ENCODE measurements around the gene RAP2B. TPM values are rescaled to one million over a fixed set of nuclear protein-coding genes. Genes with fewer than 3 reads are reported as not detected.

The RAP2B gene
- total RNA-seq, 1 donor from 2014 or later: 11.3 TPM

DNA sequence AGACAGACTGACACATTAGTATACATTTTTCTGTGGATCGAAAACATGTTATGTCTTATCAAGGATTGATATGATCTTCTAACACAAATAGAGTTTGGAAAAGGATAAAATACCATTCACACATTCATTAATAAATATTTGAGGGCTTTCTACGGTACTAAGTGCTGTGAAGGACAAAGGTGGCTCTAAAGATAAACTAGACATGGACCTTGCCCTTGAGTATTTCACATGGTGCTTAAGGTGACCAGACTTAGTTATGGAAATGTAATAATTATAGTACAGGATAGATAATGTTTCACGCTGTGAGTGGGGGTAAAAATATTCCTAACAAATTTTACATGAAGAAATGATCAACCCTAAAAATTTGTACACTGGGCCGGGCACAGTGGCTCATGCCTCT, 3.8 kb upstream of the RAP2B start:
- peaks cover 5% of the 10 kb centered on the region for H3K4me1 Mint-ChIP-seq (ENCODE audit: low read depth)
- no peak overlapping the region for H3K4me3 Mint-ChIP-seq (ENCODE audit: low read depth)
- DNase-seq (ENCODE audit: low spot score, unreplicated experiment): no peak
- TF ChIP-seq, protein P1, sequence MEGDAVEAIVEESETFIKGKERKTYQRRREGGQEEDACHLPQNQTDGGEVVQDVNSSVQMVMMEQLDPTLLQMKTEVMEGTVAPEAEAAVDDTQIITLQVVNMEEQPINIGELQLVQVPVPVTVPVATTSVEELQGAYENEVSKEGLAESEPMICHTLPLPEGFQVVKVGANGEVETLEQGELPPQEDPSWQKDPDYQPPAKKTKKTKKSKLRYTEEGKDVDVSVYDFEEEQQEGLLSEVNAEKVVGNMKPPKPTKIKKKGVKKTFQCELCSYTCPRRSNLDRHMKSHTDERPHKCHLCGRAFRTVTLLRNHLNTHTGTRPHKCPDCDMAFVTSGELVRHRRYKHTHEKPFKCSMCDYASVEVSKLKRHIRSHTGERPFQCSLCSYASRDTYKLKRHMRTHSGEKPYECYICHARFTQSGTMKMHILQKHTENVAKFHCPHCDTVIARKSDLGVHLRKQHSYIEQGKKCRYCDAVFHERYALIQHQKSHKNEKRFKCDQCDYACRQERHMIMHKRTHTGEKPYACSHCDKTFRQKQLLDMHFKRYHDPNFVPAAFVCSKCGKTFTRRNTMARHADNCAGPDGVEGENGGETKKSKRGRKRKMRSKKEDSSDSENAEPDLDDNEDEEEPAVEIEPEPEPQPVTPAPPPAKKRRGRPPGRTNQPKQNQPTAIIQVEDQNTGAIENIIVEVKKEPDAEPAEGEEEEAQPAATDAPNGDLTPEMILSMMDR (IDR thresholded peaks at IDR 0.05; ENCODE audit: unreplicated experiment): no peak
- H3K27ac Mint-ChIP-seq: no peak overlapping the region
- H3K36me3 Mint-ChIP-seq (ENCODE audit: insufficient read depth): no peaks in the 10 kb centered on the region
- no peaks in the 10 kb centered on the region for H3K27me3 Mint-ChIP-seq
- peaks cover 5% of the 10 kb centered on the region for H3K9me3 Mint-ChIP-seq (ENCODE audit: low read depth)

DNA sequence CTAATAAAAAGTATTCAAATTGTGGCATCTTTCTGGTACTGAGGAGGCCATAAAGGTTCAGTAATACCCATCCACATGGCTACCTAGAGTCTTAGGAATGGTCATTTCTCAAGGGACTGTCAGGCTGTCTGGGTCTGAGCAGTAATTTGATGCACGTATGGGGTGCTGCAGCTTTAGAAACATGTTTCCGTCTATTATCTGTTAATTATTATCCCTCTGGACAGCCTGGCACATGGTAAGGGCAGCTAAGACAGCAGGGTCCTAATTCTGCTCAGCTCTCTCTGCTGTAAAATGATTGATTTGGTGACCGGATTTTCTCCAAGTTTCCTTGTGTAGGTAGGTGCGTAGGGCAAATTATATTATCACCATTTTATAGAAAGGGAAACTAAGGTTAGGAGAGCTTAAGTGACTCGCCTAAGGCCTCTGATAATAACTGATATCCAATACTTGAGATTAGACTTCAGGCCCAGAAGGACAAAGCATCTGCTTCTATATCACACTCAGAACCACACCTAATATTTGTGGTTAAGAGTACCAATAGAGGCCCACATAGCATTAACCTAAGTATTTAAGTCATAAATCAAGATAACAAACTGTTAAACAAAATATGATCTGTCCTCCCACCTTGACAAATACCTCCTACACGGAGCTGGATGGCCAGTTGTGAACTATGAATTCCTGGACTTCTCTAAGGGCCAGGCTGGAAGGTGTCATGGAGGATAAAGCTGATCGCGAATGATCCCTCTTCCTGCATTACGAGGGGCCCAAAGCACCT, 2.9 kb upstream of the RAP2B start:
- Mint-ChIP-seq H3K4me3 (ENCODE audit: low read depth) (peak overlapping the region; percentile 95), H3K36me3 (ENCODE audit: insufficient read depth) (no peaks in the 10 kb centered on the region), H3K27me3 (no peaks in the 10 kb centered on the region), H3K4me1 (ENCODE audit: low read depth) (peaks cover 12% of the 10 kb centered on the region), H3K9me3 (ENCODE audit: low read depth) (peaks cover 5% of the 10 kb centered on the region), H3K27ac (peak overlapping the region; percentile 54)
- no peak for DNase-seq (ENCODE audit: low spot score, unreplicated experiment)
- TF ChIP-seq, protein P1 (IDR thresholded peaks at IDR 0.05; ENCODE audit: unreplicated experiment): no peak

DNA sequence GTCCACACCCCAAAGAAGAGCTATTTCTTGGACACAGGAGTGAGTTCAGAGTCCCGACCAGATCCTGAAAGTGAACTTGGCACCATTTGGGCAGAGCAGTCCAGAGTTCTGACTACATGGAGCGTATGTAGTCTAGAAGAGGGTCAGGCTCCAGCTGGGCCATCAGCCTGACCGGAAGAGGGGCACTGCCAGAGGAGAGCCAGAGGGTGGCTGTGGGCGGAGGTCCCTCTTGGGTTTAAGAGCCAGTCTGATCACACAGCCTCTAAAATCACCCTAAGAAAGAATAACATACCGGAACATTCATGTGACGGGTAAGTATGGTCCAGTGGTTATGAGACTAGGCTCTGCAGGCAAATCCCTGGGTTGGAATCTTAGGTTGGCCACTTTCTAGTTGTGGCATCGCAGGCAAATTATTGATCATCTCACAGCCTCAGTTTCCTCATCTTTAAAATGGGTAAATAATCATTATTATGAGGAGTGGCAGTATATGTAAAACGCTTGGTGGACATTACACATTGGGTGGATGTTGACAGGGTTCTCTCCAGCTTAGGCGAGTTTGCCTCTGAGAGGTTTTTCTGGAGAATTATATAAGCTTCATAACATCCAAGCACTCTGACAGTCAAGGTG, 2.1 kb upstream of the RAP2B start:
- no peak for DNase-seq (ENCODE audit: low spot score, unreplicated experiment)
- TF ChIP-seq, protein P1 (IDR thresholded peaks at IDR 0.05; ENCODE audit: unreplicated experiment): no peak
- Mint-ChIP-seq H3K4me1 (ENCODE audit: low read depth) (peaks cover 18% of the 10 kb centered on the region), H3K27me3 (no peaks in the 10 kb centered on the region), H3K4me3 (ENCODE audit: low read depth) (peak overlapping the region; percentile 95), H3K9me3 (ENCODE audit: low read depth) (peaks cover 4% of the 10 kb centered on the region), H3K27ac (peak overlapping the region; percentile 96), H3K36me3 (ENCODE audit: insufficient read depth) (no peaks in the 10 kb centered on the region)

DNA sequence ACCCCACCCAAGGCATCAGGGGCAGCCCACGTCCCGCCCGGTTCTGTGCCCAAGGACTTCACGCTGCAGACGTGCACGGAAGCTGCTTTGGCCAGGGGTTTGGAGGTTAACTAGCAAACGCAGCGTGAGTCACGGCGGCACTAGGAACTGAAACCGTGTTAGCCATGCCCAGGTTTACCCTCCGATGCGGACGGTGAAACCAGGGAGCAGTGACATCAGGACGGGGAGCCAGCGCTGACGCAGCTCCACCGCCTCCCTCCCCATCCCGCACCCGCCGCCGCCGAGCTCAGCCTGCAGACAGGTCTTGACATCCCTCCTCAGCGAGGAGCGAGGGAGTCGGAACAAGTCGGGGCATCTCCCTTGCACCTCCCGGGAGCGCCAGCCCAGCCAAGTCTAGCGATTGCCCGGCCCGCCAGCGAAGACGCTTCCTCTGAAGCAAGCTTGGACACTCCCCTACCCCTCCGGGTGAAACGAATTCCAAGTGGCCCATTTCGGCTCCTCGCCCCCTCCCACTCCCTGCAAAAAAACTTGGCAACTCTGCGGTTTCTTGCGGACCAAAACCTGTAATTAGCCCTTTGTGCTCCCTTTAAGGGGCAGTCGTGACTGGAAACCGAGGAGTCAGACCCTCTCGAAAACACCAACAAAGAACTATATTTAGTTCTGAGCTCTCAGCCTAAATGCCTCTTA, 1.4 kb upstream of the RAP2B start:
- peaks cover 25% of the 10 kb centered on the region for H3K4me1 Mint-ChIP-seq (ENCODE audit: low read depth)
- peak overlapping the region; percentile 96 for H3K27ac Mint-ChIP-seq
- H3K4me3 Mint-ChIP-seq (ENCODE audit: low read depth): peak overlapping the region; percentile 95
- no peaks in the 10 kb centered on the region for H3K9me3 Mint-ChIP-seq (ENCODE audit: low read depth)
- no peaks in the 10 kb centered on the region for H3K36me3 Mint-ChIP-seq (ENCODE audit: insufficient read depth)
- H3K27me3 Mint-ChIP-seq: no peaks in the 10 kb centered on the region
- TF ChIP-seq, protein P1 (IDR thresholded peaks at IDR 0.05; ENCODE audit: unreplicated experiment): no peak
- peak; percentile 46 for DNase-seq (ENCODE audit: low spot score, unreplicated experiment)

DNA sequence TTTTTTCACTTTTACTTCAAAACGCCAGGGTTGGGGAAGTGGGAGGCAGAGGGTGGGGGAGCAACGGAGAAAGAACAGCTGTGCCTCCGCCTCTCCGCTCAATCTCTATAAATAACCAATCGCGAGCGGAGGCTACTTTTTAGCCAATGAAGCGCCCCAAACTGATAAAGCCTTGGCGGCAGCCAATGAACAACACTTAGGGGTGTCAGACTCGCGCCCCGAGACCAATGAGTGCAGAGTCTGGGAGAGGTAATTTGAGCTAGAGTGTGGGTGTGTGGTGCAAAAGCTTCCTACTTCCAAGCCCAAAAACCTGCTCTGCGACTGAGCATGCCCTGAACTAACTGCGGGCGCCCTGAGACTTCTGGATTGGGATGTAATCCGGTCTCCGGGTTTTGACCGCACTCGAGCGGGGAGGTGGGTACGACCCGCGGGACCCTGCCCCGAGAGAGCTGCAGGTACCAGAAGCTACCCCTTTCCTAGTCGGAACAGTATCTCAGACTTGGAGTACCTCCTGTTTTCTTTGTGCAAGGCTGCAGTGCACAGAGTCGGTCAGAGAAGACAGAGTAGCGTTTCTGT, 800 bp upstream of the RAP2B start:
- Mint-ChIP-seq H3K36me3 (ENCODE audit: insufficient read depth) (no peaks in the 10 kb centered on the region), H3K4me1 (ENCODE audit: low read depth) (peaks cover 30% of the 10 kb centered on the region), H3K4me3 (ENCODE audit: low read depth) (peak overlapping the region; percentile 95), H3K9me3 (ENCODE audit: low read depth) (no peaks in the 10 kb centered on the region), H3K27ac (peak overlapping the region; percentile 96), H3K27me3 (no peaks in the 10 kb centered on the region)
- TF ChIP-seq, protein P1 (IDR thresholded peaks at IDR 0.05; ENCODE audit: unreplicated experiment): no peak
- DNase-seq (ENCODE audit: low spot score, unreplicated experiment): peak; percentile 89

Data from progenitor cell of endocrine pancreas (in vitro differentiated cells).